Testis (tissue), 2 donors: Measurements from ENCODE around the gene TBX18.

ENCODE experiments used
- POLR2A ChIP-seq: fragments of 450-650 bp; IDR thresholded peaks from one replicate; pipeline ENCODE4 v1.6.1; 2017; ENCODE audit warnings: antibody characterized with exemption, mild to moderate bottlenecking, moderate library complexity
- TF ChIP-seq, protein P1 (sequence below), 3 experiments: fragments of 450-650 bp in 2 of 3; fragments of 200-600 bp in 1 of 3; sonication (generic) in 1 of 3; IDR thresholded peaks; one replicate each; pipeline ENCODE4 v1.5.1; 2016 to 2019; ENCODE audit warnings: antibody characterized with exemption in 3 of 3, mild to moderate bottlenecking in 2 of 3, moderate library complexity in 1 of 3

DNA sequence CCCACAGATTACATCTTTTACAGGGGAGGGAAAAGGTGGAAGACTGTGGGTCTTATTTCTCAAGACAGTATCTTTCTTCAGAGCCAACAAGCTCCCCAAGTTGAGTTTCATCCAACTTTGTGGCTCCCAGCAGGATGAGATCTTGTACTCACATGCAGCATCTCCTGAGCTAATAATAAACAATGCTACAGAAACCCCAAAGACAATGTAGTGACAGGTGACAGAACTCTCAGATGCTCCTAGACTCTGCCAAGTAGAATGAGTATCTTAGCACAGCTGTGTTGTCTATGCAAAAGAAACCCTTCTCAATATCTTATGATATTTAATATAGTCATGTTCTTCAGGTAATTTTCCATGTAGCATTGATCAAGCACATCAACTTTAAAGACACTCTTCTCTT lies 90.0 kb downstream of the TBX18 start:
- no peak for TF ChIP-seq POLR2A
- TF ChIP-seq, protein P1, sequence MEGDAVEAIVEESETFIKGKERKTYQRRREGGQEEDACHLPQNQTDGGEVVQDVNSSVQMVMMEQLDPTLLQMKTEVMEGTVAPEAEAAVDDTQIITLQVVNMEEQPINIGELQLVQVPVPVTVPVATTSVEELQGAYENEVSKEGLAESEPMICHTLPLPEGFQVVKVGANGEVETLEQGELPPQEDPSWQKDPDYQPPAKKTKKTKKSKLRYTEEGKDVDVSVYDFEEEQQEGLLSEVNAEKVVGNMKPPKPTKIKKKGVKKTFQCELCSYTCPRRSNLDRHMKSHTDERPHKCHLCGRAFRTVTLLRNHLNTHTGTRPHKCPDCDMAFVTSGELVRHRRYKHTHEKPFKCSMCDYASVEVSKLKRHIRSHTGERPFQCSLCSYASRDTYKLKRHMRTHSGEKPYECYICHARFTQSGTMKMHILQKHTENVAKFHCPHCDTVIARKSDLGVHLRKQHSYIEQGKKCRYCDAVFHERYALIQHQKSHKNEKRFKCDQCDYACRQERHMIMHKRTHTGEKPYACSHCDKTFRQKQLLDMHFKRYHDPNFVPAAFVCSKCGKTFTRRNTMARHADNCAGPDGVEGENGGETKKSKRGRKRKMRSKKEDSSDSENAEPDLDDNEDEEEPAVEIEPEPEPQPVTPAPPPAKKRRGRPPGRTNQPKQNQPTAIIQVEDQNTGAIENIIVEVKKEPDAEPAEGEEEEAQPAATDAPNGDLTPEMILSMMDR (IDR thresholded peaks at IDR 0.05): no peak
